ENCODE results near the gene CCDC34.

- TF ChIP-seq POLR2A (IDR thresholded peaks at IDR 0.05) (no peak), POLR2AphosphoS5 (IDR thresholded peaks at IDR 0.05) (no peak)
- TF ChIP-seq, protein P1, sequence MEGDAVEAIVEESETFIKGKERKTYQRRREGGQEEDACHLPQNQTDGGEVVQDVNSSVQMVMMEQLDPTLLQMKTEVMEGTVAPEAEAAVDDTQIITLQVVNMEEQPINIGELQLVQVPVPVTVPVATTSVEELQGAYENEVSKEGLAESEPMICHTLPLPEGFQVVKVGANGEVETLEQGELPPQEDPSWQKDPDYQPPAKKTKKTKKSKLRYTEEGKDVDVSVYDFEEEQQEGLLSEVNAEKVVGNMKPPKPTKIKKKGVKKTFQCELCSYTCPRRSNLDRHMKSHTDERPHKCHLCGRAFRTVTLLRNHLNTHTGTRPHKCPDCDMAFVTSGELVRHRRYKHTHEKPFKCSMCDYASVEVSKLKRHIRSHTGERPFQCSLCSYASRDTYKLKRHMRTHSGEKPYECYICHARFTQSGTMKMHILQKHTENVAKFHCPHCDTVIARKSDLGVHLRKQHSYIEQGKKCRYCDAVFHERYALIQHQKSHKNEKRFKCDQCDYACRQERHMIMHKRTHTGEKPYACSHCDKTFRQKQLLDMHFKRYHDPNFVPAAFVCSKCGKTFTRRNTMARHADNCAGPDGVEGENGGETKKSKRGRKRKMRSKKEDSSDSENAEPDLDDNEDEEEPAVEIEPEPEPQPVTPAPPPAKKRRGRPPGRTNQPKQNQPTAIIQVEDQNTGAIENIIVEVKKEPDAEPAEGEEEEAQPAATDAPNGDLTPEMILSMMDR (IDR thresholded peaks at IDR 0.05): no peak
Measured at GRCh38 chr11:27387362-27387761, 24.3 kb upstream of the CCDC34 start.

All from suprapubic skin (tissue), 4 donors.